A673 (cell line): Measurements from ENCODE around the gene SYNJ1.

Source experiments
- EZH2 ChIP-seq: fragments of 200-600 bp; sonication (generic); IDR thresholded peaks from 2 replicates; pipeline ENCODE4 v1.6.1; 2017; ENCODE audit warnings: borderline replicate concordance, low read depth, mild to moderate bottlenecking, mixed read lengths, antibody characterized with exemption, low read length; ENCODE audit not compliant: poor library complexity, severe bottlenecking
- TF ChIP-seq, protein P1 (sequence below): fragments of 300-800, 200-600 bp; sonication (generic); conservative IDR thresholded peaks from 2 replicates; pipeline ENCODE4 v1.5.1; 2017; ENCODE audit warnings: low read depth, mild to moderate bottlenecking, antibody characterized with exemption, low read length, moderate library complexity, mixed read lengths

DNA sequence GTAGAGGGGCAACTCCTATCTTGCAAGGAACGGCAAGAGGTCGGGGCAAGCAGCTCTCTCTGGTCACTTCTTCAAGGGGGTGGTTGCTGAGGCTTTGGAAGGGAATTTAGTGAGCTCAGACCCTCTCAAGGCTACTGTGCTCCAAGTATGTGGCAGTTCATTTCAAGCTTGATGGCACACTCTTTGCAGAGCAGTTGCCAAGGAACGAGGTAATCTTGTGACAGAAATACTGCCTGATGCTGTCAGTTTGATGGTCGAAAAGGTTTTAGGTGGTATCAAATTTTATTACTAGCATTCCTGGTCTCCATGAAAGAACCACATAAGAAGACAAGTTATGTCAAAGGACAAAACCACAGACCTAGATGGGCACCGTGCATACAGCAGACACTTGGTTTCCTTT is 128.7 kb downstream of the SYNJ1 start:
- no peak for TF ChIP-seq EZH2
- TF ChIP-seq, protein P1, sequence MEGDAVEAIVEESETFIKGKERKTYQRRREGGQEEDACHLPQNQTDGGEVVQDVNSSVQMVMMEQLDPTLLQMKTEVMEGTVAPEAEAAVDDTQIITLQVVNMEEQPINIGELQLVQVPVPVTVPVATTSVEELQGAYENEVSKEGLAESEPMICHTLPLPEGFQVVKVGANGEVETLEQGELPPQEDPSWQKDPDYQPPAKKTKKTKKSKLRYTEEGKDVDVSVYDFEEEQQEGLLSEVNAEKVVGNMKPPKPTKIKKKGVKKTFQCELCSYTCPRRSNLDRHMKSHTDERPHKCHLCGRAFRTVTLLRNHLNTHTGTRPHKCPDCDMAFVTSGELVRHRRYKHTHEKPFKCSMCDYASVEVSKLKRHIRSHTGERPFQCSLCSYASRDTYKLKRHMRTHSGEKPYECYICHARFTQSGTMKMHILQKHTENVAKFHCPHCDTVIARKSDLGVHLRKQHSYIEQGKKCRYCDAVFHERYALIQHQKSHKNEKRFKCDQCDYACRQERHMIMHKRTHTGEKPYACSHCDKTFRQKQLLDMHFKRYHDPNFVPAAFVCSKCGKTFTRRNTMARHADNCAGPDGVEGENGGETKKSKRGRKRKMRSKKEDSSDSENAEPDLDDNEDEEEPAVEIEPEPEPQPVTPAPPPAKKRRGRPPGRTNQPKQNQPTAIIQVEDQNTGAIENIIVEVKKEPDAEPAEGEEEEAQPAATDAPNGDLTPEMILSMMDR: no peak
